Activated CD4-positive, alpha-beta memory T cell treated with anti-CD3 and anti-CD28 coated beads for 36 hours (primary cell): Measurements from ENCODE around the gene NEURL1B. TPM values are rescaled to one million over a fixed set of nuclear protein-coding genes. Genes with fewer than 3 reads are reported as not detected.

ENCODE experiments used
- CTCF ChIA-PET: fragments of 350-600 bp; sonication (Branson Sonifier 250); formaldehyde crosslinking; loops from one replicate; lab custom pipeline; 2021; ENCODE audit warnings: antibody characterized with exemption, inconsistent platforms; lab: Charles Lee
- POLR2A ChIA-PET: fragments of 350-600 bp; sonication (Branson Sonifier 250); formaldehyde crosslinking; loops from one replicate; lab custom pipeline; 2021; ENCODE audit warnings: antibody characterized with exemption; lab: Charles Lee
- DNase-seq: peaks from one replicate; pipeline ENCODE4 v3.0.0-alpha.2; 2020
- H3K27ac Mint-ChIP-seq: one replicate; pipeline ENCODE4 v1.8.0; 2021; ENCODE audit warnings: mixed read lengths
- H3K27me3 Mint-ChIP-seq: one replicate; pipeline ENCODE4 v1.8.0; 2021; ENCODE audit warnings: mixed read lengths
- H3K36me3 Mint-ChIP-seq: one replicate; pipeline ENCODE4 v1.8.0; 2021; ENCODE audit warnings: mixed read lengths
- H3K4me1 Mint-ChIP-seq: one replicate; pipeline ENCODE4 v1.8.0; 2021; ENCODE audit warnings: low read depth, mixed read lengths
- H3K4me3 Mint-ChIP-seq: one replicate; pipeline ENCODE4 v1.8.0; 2021; ENCODE audit warnings: mild to moderate bottlenecking, mixed read lengths
- H3K9me3 Mint-ChIP-seq: one replicate; pipeline ENCODE4 v1.8.0; 2021; ENCODE audit warnings: mixed read lengths
- intact Hi-C: fragments of 100-400 bp; cut with micrococcal nuclease; formaldehyde crosslinking; loops from one replicate; pipeline ENCODE4 v1.15.1; 2023
- microRNA-seq: library from miRNA; unstranded; fragments of <30 nt; microRNA quantifications from one replicate; pipeline ENCODE4 v1.2.0, GENCODE V29; 2022; ENCODE audit warnings: borderline number of aligned reads, borderline microRNAs expressed, borderline replicate concordance
- total RNA-seq, 2 experiments: library from RNA; stranded (reverse); gene quantifications; one replicate each; pipeline ENCODE4 v1.2.3, GENCODE V29; 2021

Gene NEURL1B
- total RNA-seq, 2 experiments from 2014 or later: 0.29 to 0.38 TPM

- no peak for DNase-seq
- no peak overlapping the region for H3K27ac Mint-ChIP-seq
- intact Hi-C loops: no loop called here
- no peaks in the 10 kb centered on the region for H3K9me3 Mint-ChIP-seq
- peaks cover 2% of the 10 kb centered on the region for H3K4me1 Mint-ChIP-seq
- no peaks in the 10 kb centered on the region for H3K27me3 Mint-ChIP-seq
- no peaks in the 10 kb centered on the region for H3K36me3 Mint-ChIP-seq
- ChIA-PET CTCF (interaction anchor here (0.8 kb wide), 1 partner anchor 192 kb away, joined by 3 read pairs; no protein-coding TSS in a partner anchor), POLR2A (no interaction called here)
- H3K4me3 Mint-ChIP-seq: no peak overlapping the region
These were observed 99.6 kb downstream of the NEURL1B start for GRCh38 chr5:172740428-172741205.

Small RNA genes lying within 50 kb of the gene (microRNA-seq; reads per million reads assigned to microRNA genes)
- not detected for gene MIR5003

Other genes with a start within 250 kb of the NEURL1B start
- 1 to 10 TPM in 1 of 2 experiments, under 1 TPM in 1; 0.99 to 1.1 TPM for gene SH3PXD2B, start 186.7 kb upstream of the NEURL1B start, total RNA-seq
- gene DUSP1, start 129.9 kb downstream of the NEURL1B start, total RNA-seq: 10 to 100 TPM; 10.6 to 10.7 TPM
- gene ERGIC1, start 193.0 kb downstream of the NEURL1B start, total RNA-seq: 10 to 100 TPM; 41.9 to 42.7 TPM